AG04449 (cell line): ENCODE data around the gene COL6A3.

ENCODE experiments used
- CTCF ChIA-PET: fragments of 350-600 bp; formaldehyde crosslinking; extraction: SDS; loops from one replicate; lab custom pipeline; 2021; ENCODE audit warnings: antibody characterized with exemption; lab: Yijun Ruan, JAX
- POLR2A ChIA-PET: fragments of 400-600, 350-600 bp; formaldehyde crosslinking; extraction: SDS; loops from one replicate; lab custom pipeline; 2020; ENCODE audit warnings: antibody characterized with exemption, inconsistent platforms; lab: Yijun Ruan, JAX
- DNase-seq: peaks from one replicate; pipeline ENCODE4 v3.0.0-alpha.2; 2010; ENCODE audit warnings: low read depth, low spot score
- H3K4me3 ChIP-seq: 2 replicates; pipeline ENCODE4 v1.5.1; 2011; ENCODE audit warnings: low read depth, mild to moderate bottlenecking, control low read depth, low read length
- CTCF ChIP-seq: IDR thresholded peaks from one replicate; pipeline ENCODE4 v1.5.1; 2011; ENCODE audit warnings: mild to moderate bottlenecking, moderate library complexity, low read length, control low read depth, inconsistent platforms; ENCODE audit not compliant: insufficient read depth; ENCODE audit errors: missing control alignments

The COL6A3 gene

GRCh38 chr2:237421542-237422116 is 7.7 kb upstream of the COL6A3 start:
- peak; percentile 91 for TF ChIP-seq CTCF
- H3K4me3 ChIP-seq, result no peak overlapping the region
- ChIA-PET CTCF (interaction anchor here (0.7 to 11.9 kb wide), 55 partner anchors 10 to 336 kb away, joined by 3 to 200 read pairs (median 6); no protein-coding TSS in a partner anchor), POLR2A (interaction anchor here (0.6 to 1.7 kb wide), 8 partner anchors 8 to 86 kb away, joined by 3 to 7 read pairs (median 6); no protein-coding TSS in a partner anchor)
- DNase-seq, result no peak

GRCh38 chr2:237418300-237418699 is 4.3 kb upstream of the COL6A3 start:
- ChIA-PET CTCF (interaction anchor here (1.1 to 11.9 kb wide), 9 partner anchors 11 to 154 kb away, joined by 5 to 200 read pairs (median 57); no protein-coding TSS in a partner anchor), POLR2A (no interaction called here)
- H3K4me3 ChIP-seq, result no peak overlapping the region
- DNase-seq, result no peak
- TF ChIP-seq CTCF, result no peak

- TF ChIP-seq CTCF, result no peak
- CTCF ChIA-PET, result interaction anchor here (0.9 to 11.9 kb wide), 14 partner anchors 7 to 317 kb away, joined by 3 to 200 read pairs (median 6); no protein-coding TSS in a partner anchor
- POLR2A ChIA-PET, result interaction anchor here (0.5 to 5.8 kb wide), 19 partner anchors 8 to 216 kb away, joined by 3 to 76 read pairs (median 5); partner anchors contain the start of gene MLPH
- H3K4me3 ChIP-seq, result peak overlapping the region; percentile 95
- no peak for DNase-seq
Observed at GRCh38 chr2:237412988-237413776, 782 bp downstream of the COL6A3 start.

- CTCF ChIA-PET, result interaction anchor here (1.5 to 11.9 kb wide), 9 partner anchors 8 to 259 kb away, joined by 4 to 200 read pairs (median 17); no protein-coding TSS in a partner anchor
- POLR2A ChIA-PET, result interaction anchor here (1.1 to 5.8 kb wide), 10 partner anchors 9 to 89 kb away, joined by 3 to 76 read pairs (median 6); partner anchors contain the start of gene MLPH
- TF ChIP-seq CTCF, result no peak
- peak overlapping the region; percentile 95 for H3K4me3 ChIP-seq
- DNase-seq, result no peak
Observed at GRCh38 chr2:237412646-237412987, 1.3 kb downstream of the COL6A3 start.

- TF ChIP-seq CTCF, result no peak
- ChIA-PET CTCF (interaction anchor here (1.0 to 7.2 kb wide), 26 partner anchors 9 to 318 kb away, joined by 3 to 73 read pairs (median 8); no protein-coding TSS in a partner anchor), POLR2A (interaction anchor here (0.7 to 5.8 kb wide), 11 partner anchors 9 to 90 kb away, joined by 3 to 76 read pairs (median 4); no protein-coding TSS in a partner anchor)
- H3K4me3 ChIP-seq, result peak overlapping the region; percentile 95
- DNase-seq, result no peak
Observed at GRCh38 chr2:237411683-237412423, 2.1 kb downstream of the COL6A3 start.
